ENCODE data around the gene SLC29A2.
"Not testable (repeated sequence)": the region's sequence is repeated elsewhere in the genome, so short reads cannot be mapped to it uniquely, and the experiment has no call there.

SLC29A2 gene

GRCh38 chr11:66371627-66372415 is at the start of gene SLC29A2:
SLC29A2 (minus strand) TSS chr11:66371760; CDS start chr11:66371591, 169 bp downstream.
- no peak for DNase-seq

- DNase-seq, result no peak
Observed at GRCh38 chr11:66420671-66421476, 49.3 kb upstream of the SLC29A2 start, which contains the start of gene NPAS4. NPAS4 (plus strand) TSS chr11:66421035; CDS start chr11:66421180, 145 bp downstream.

- DNase-seq, result no peak
Observed at GRCh38 chr11:66419825-66420224, 48.3 kb upstream of the SLC29A2 start.

GRCh38 chr11:66418986-66419308 is 47.4 kb upstream of the SLC29A2 start:
- DNase-seq, result no peak

- DNase-seq, result peak; percentile 76
Observed at GRCh38 chr11:66418168-66418985, 46.8 kb upstream of the SLC29A2 start.

- no peak for DNase-seq
Observed at GRCh38 chr11:66417000-66417399, 45.4 kb upstream of the SLC29A2 start.

GRCh38 chr11:66415423-66415822 is 43.9 kb upstream of the SLC29A2 start:
- DNase-seq, result peak; percentile 13

GRCh38 chr11:66414120-66414934 is 42.8 kb upstream of the SLC29A2 start:
- no peak for DNase-seq

- DNase-seq, result no peak
Observed at GRCh38 chr11:66413167-66413566, 41.6 kb upstream of the SLC29A2 start.

- no peak for DNase-seq
Observed at GRCh38 chr11:66412110-66412509, 40.5 kb upstream of the SLC29A2 start.

GRCh38 chr11:66411323-66411722 is 39.8 kb upstream of the SLC29A2 start:
- DNase-seq, result no peak

GRCh38 chr11:66410191-66410590 is 38.6 kb upstream of the SLC29A2 start:
- DNase-seq, result no peak

GRCh38 chr11:66409226-66409625 is 37.7 kb upstream of the SLC29A2 start:
- DNase-seq, result no peak

- DNase-seq, result peak; percentile 79
Observed at GRCh38 chr11:66408488-66409214, 37.1 kb upstream of the SLC29A2 start.

- no peak for DNase-seq
Observed at GRCh38 chr11:66407651-66408050, 36.1 kb upstream of the SLC29A2 start.

GRCh38 chr11:66393954-66394353 is 22.4 kb upstream of the SLC29A2 start:
- DNase-seq, result no peak

- no peak for DNase-seq
Observed at GRCh38 chr11:66391322-66391721, 19.8 kb upstream of the SLC29A2 start.

GRCh38 chr11:66388780-66389386 is 17.3 kb upstream of the SLC29A2 start:
- peak; percentile 75 for DNase-seq

- peak; percentile 85 for DNase-seq
Observed at GRCh38 chr11:66386171-66387069, 14.9 kb upstream of the SLC29A2 start.

GRCh38 chr11:66384316-66384715 is 12.8 kb upstream of the SLC29A2 start:
- DNase-seq, result not testable (repeated sequence)

All from inflammatory macrophage treated with lipopolysaccharide for 4 hours (primary cell).